NT2/D1 (cell line): ENCODE measurements around the gene SLC17A8.
"Not testable (repeated sequence)": the region's sequence is repeated elsewhere in the genome, so short reads cannot be mapped to it uniquely, and the experiment has no call there.

Experiments
- SUZ12 ChIP-seq: IDR thresholded peaks from 2 replicates; pipeline ENCODE4 v1.6.1; 2011; ENCODE audit not compliant: insufficient read length, insufficient read depth; ENCODE audit errors: extremely low read depth
- YY1 ChIP-seq: IDR thresholded peaks from 2 replicates; pipeline ENCODE4 v1.6.1; 2011; ENCODE audit not compliant: insufficient read length, insufficient read depth
- ZNF274 ChIP-seq: IDR thresholded peaks from 2 replicates; pipeline ENCODE4 v1.6.1; 2011; ENCODE audit warnings: mild to moderate bottlenecking, low read depth, low read length

GRCh38 chr12:100430251-100430650 is 73.4 kb downstream of the SLC17A8 start:
- not testable (repeated sequence) for TF ChIP-seq YY1, ZNF274, SUZ12
